GM12891 (cell line): Measurements from ENCODE around the gene TOR1A.

ENCODE experiments used
- POLR2A ChIP-seq: IDR thresholded peaks from 2 replicates; pipeline ENCODE4 v1.6.1; 2011; ENCODE audit warnings: low read depth, low read length, control low read depth
- POLR2AphosphoS5 ChIP-seq: IDR thresholded peaks from 2 replicates; pipeline ENCODE4 v1.6.1; 2011; ENCODE audit warnings: low read depth, low read length, control low read depth
- POU2F2 ChIP-seq: IDR thresholded peaks from 2 replicates; pipeline ENCODE4 v1.6.1; 2011; ENCODE audit warnings: low read depth, mild to moderate bottlenecking, control low read depth, low read length, moderate library complexity
- SPI1 ChIP-seq: IDR thresholded peaks from 2 replicates; pipeline ENCODE4 v1.6.1; 2011; ENCODE audit warnings: low read depth, low read length, control low read depth
- TAF1 ChIP-seq: IDR thresholded peaks from 2 replicates; pipeline ENCODE4 v1.6.1; 2011; ENCODE audit warnings: low read depth, low read length, control low read depth

DNA sequence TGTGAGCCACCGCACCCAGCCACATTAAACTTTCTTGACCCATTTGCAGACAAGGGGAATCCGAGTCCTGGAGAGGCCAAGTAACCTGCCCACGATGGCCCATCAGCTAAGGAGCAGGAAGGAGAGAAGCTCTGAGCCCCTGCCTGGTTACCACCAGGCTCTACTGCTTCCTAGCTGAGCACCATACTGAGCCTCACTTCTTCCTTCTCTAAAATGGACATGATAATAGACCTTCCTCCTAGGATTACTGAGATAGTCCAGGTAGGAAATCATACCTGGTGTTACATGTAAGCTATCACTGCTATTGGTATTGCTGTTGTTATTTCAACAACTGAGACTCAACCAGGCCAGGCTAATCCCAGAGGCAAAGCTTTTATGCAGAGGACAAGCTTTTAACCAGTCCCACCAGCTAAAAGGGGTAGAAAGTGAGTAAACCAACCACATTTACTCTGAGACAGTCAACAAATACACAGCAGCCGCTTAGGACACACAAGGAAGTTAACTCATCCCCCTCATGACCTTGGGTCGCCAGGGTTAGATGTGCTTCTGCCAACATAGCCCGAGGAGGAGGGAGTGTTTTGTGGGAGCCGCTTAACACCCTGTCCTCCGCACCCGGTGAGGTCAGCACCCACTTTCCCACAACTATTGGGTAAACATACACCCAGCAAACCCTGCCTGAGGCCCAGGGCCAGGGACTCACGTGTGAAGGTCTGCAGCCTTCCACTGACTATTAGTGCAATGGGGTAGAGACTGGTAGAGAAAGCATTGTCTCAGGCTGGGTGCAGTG lies 50.5 kb downstream of the TOR1A start:
- no peak for TF ChIP-seq POLR2AphosphoS5
- no peak for TF ChIP-seq TAF1
- no peak for TF ChIP-seq POLR2A
- TF ChIP-seq POU2F2, result no peak
- TF ChIP-seq SPI1, result no peak
